WTC11 (cell line): ENCODE data around the gene MYO15B. TPM values are rescaled to one million over a fixed set of nuclear protein-coding genes. Genes with fewer than 3 reads are reported as not detected.

Experiments used
- ATAC-seq: fragments of 200-7000 bp; cut with Tn5 transposase; 2 replicates; pipeline ENCODE4 v1.10.0; 2021; ENCODE audit warnings: mild to moderate bottlenecking, moderate library complexity
- CTCF ChIA-PET: fragments of 300-600 bp; sonication (Branson Sonifier 250); formaldehyde crosslinking; loops from one replicate; lab custom pipeline; 2021; ENCODE audit warnings: antibody characterized with exemption; lab: Charles Lee
- POLR2A ChIA-PET: fragments of 350-600 bp; sonication (Branson Sonifier 250); formaldehyde crosslinking; loops from one replicate; lab custom pipeline; 2021; ENCODE audit warnings: antibody characterized with exemption; lab: Charles Lee
- DNase-seq: peaks from one replicate; pipeline ENCODE4 v3.0.0; 2021; ENCODE audit warnings: low spot score
- H3K27ac Mint-ChIP-seq: 2 replicates; pipeline ENCODE4 v1.8.0; 2021; ENCODE audit warnings: mixed read lengths
- H3K27me3 Mint-ChIP-seq: 2 replicates; pipeline ENCODE4 v1.8.0; 2021; ENCODE audit warnings: low read depth, mild to moderate bottlenecking, moderate library complexity, mixed read lengths
- H3K36me3 Mint-ChIP-seq: 2 replicates; pipeline ENCODE4 v1.8.0; 2021; ENCODE audit warnings: mixed read lengths
- H3K4me1 Mint-ChIP-seq: 2 replicates; pipeline ENCODE4 v1.8.0; 2022; ENCODE audit warnings: mixed read lengths
- H3K4me3 Mint-ChIP-seq: 2 replicates; pipeline ENCODE4 v1.8.0; 2021; ENCODE audit warnings: mild to moderate bottlenecking, moderate library complexity, mixed read lengths
- H3K9me3 Mint-ChIP-seq: 2 replicates; pipeline ENCODE4 v1.8.0; 2021; ENCODE audit warnings: mixed read lengths
- CBFB ChIP-seq: sonication (generic); formaldehyde crosslinking; IDR thresholded peaks from 2 replicates; pipeline ENCODE4 v1.8.1; 2022; ENCODE audit warnings: mild to moderate bottlenecking, low read depth, missing genetic modification reagents
- CREM ChIP-seq: sonication (generic); formaldehyde crosslinking; IDR thresholded peaks from 2 replicates; pipeline ENCODE4 v1.8.1; 2022; ENCODE audit warnings: mild to moderate bottlenecking, missing genetic modification reagents, moderate library complexity
- E2F1 ChIP-seq: sonication (generic); formaldehyde crosslinking; IDR thresholded peaks from 2 replicates; pipeline ENCODE4 v1.8.0; 2022; ENCODE audit warnings: mild to moderate bottlenecking, missing genetic modification reagents
- ESRRA ChIP-seq: sonication (generic); formaldehyde crosslinking; IDR thresholded peaks from 2 replicates; pipeline ENCODE4 v1.8.1; 2022; ENCODE audit warnings: mild to moderate bottlenecking, missing genetic modification reagents, borderline replicate concordance
- FOXP1 ChIP-seq: sonication (generic); formaldehyde crosslinking; IDR thresholded peaks from 2 replicates; pipeline ENCODE4 v1.8.0; 2022; ENCODE audit warnings: missing genetic modification reagents, mild to moderate bottlenecking, moderate library complexity, borderline replicate concordance
- FOXP4 ChIP-seq: sonication (generic); formaldehyde crosslinking; IDR thresholded peaks from 2 replicates; pipeline ENCODE4 v1.8.0; 2022; ENCODE audit warnings: mild to moderate bottlenecking, missing genetic modification reagents
- IRF2 ChIP-seq: sonication (generic); formaldehyde crosslinking; IDR thresholded peaks from 2 replicates; pipeline ENCODE4 v1.8.0; 2022; ENCODE audit warnings: low read depth, missing genetic modification reagents, borderline replicate concordance
- MAX ChIP-seq: sonication (generic); formaldehyde crosslinking; IDR thresholded peaks from 2 replicates; pipeline ENCODE4 v1.8.0; 2022; ENCODE audit warnings: mild to moderate bottlenecking, missing genetic modification reagents
- MLX ChIP-seq: sonication (generic); formaldehyde crosslinking; IDR thresholded peaks from 2 replicates; pipeline ENCODE4 v1.8.1; 2023; ENCODE audit warnings: mild to moderate bottlenecking, missing genetic modification reagents, moderate library complexity
- MYBL2 ChIP-seq: sonication (generic); formaldehyde crosslinking; IDR thresholded peaks from 2 replicates; pipeline ENCODE4 v1.8.1; 2023; ENCODE audit warnings: mild to moderate bottlenecking, moderate library complexity, missing genetic modification reagents
- NR1H2 ChIP-seq: sonication (generic); formaldehyde crosslinking; IDR thresholded peaks from 2 replicates; pipeline ENCODE4 v1.9.0; 2021; ENCODE audit warnings: mild to moderate bottlenecking, moderate library complexity, missing genetic modification reagents
- NR2C2 ChIP-seq: sonication (generic); formaldehyde crosslinking; IDR thresholded peaks from 2 replicates; pipeline ENCODE4 v1.8.0; 2022; ENCODE audit warnings: mild to moderate bottlenecking, missing genetic modification reagents
- PRDM15 ChIP-seq: sonication (generic); formaldehyde crosslinking; IDR thresholded peaks from 2 replicates; pipeline ENCODE4 v1.8.0; 2022; ENCODE audit warnings: missing genetic modification reagents
- RORB ChIP-seq: fragments of 250-450 bp; sonication (Bioruptor Pico); IDR thresholded peaks from 2 replicates; pipeline ENCODE4 v1.9.0; 2021; ENCODE audit warnings: mild to moderate bottlenecking
- SMAD3 ChIP-seq: sonication (generic); formaldehyde crosslinking; IDR thresholded peaks from 2 replicates; pipeline ENCODE4 v1.8.0; 2022; ENCODE audit warnings: missing genetic modification reagents, mild to moderate bottlenecking, borderline replicate concordance
- SMAD4 ChIP-seq: sonication (generic); formaldehyde crosslinking; IDR thresholded peaks from 2 replicates; pipeline ENCODE4 v1.8.0; 2022; ENCODE audit warnings: mild to moderate bottlenecking, missing genetic modification reagents
- TCF7 ChIP-seq: sonication (generic); formaldehyde crosslinking; IDR thresholded peaks from 2 replicates; pipeline ENCODE4 v1.8.0; 2022; ENCODE audit warnings: mild to moderate bottlenecking, low read depth, missing genetic modification reagents, moderate library complexity
- TEAD4 ChIP-seq: sonication (generic); formaldehyde crosslinking; IDR thresholded peaks from 2 replicates; pipeline ENCODE4 v1.8.0; 2022; ENCODE audit warnings: mild to moderate bottlenecking, missing genetic modification reagents
- ZBTB43 ChIP-seq: sonication (generic); formaldehyde crosslinking; IDR thresholded peaks from 2 replicates; pipeline ENCODE4 v1.8.1; 2023; ENCODE audit warnings: mild to moderate bottlenecking, missing genetic modification reagents
- ZNF423 ChIP-seq: fragments of 250-450 bp; sonication (Bioruptor Pico); IDR thresholded peaks from 2 replicates; pipeline ENCODE4 v2.1.2; 2022; ENCODE audit warnings: mild to moderate bottlenecking, moderate library complexity
- ZNF532 ChIP-seq: fragments of 250-450 bp; sonication (Bioruptor Pico); IDR thresholded peaks from 2 replicates; pipeline ENCODE4 v1.9.0; 2021; ENCODE audit warnings: mild to moderate bottlenecking, borderline replicate concordance
- total RNA-seq: library from RNA; stranded (reverse); gene quantifications from 3 replicates; pipeline ENCODE4 v1.2.3, GENCODE V29; 2021

Gene MYO15B
- total RNA-seq, 1 experiment from 2014 or later = 35.6 TPM

GRCh38 chr17:75661531-75661930 is 73.9 kb downstream of the MYO15B start (continued):
- TF ChIP-seq ZNF532 = no peak
- no peak for TF ChIP-seq CBFB
- no peak for TF ChIP-seq CREM
- TF ChIP-seq IRF2 (CRISPR knock-in tag) = no peak
- TF ChIP-seq MYBL2 (CRISPR knock-in tag) = no peak
- TF ChIP-seq TCF7 (CRISPR knock-in tag) = no peak
- TF ChIP-seq SMAD4 (CRISPR knock-in tag) = no peak
- TF ChIP-seq FOXP4 (CRISPR knock-in tag) = no peak
- no peak for TF ChIP-seq FOXP1 (CRISPR knock-in tag)

GRCh38 chr17:75662511-75662910 is 74.9 kb downstream of the MYO15B start:
- DNase-seq (no peak), ATAC-seq (no peak)
- ChIA-PET CTCF (interaction anchor here (0.5 to 22.8 kb wide), 3 partner anchors 29 to 242 kb away, joined by 3 to 456 read pairs (median 5); partner anchors contain the start of gene SMIM5), POLR2A (no interaction called here)
- Mint-ChIP-seq H3K4me3 (no peak overlapping the region), H3K27ac (no peak overlapping the region), H3K36me3 (peaks cover 20% of the 10 kb centered on the region), H3K4me1 (peaks cover 7% of the 10 kb centered on the region; the same call in 1 of the 2 replicates), H3K27me3 (no peaks in the 10 kb centered on the region), H3K9me3 (no peaks in the 10 kb centered on the region)
- TF ChIP-seq NR1H2 (CRISPR knock-in tag) = no peak
- no peak for TF ChIP-seq SMAD3
- TF ChIP-seq ZBTB43 = no peak
- TF ChIP-seq E2F1 (CRISPR knock-in tag) = no peak
- no peak for TF ChIP-seq TEAD4
- no peak for TF ChIP-seq CBFB

GRCh38 chr17:75664099-75664549 is 76.5 kb downstream of the MYO15B start:
- CTCF ChIA-PET = no interaction called here
- ATAC-seq (no peak), DNase-seq (no peak)
- no peak overlapping the region; the same call in 1 of the 2 replicates for H3K27ac Mint-ChIP-seq
- POLR2A ChIA-PET = no interaction called here
- peaks cover 12% of the 10 kb centered on the region for H3K4me1 Mint-ChIP-seq
- peaks cover 26% of the 10 kb centered on the region for H3K36me3 Mint-ChIP-seq
- no peaks in the 10 kb centered on the region for H3K27me3 Mint-ChIP-seq
- H3K9me3 Mint-ChIP-seq = no peaks in the 10 kb centered on the region
- H3K4me3 Mint-ChIP-seq = no peak overlapping the region
- TF ChIP-seq RORB (no peak), MLX (CRISPR knock-in tag) (no peak), FOXP1 (CRISPR knock-in tag) (no peak), PRDM15 (CRISPR knock-in tag) (no peak), NR2C2 (CRISPR knock-in tag) (no peak), SMAD3 (no peak), ESRRA (CRISPR knock-in tag) (no peak), MYBL2 (CRISPR knock-in tag) (no peak), MAX (no peak), ZNF423 (CRISPR knock-in tag) (no peak)
